NCI-H2227 (cell line): Measurements from ENCODE around the gene EPRS1.
"Not testable (repeated sequence)": the region's sequence is repeated elsewhere in the genome, so short reads cannot be mapped to it uniquely, and the experiment has no call there.

Source experiments
- DNase-seq: peaks from one replicate; lab custom pipeline; 2025; ENCODE audit not compliant: unreplicated experiment; lab: John Stamatoyannopoulos, UW

EPRS1 gene

DNA sequence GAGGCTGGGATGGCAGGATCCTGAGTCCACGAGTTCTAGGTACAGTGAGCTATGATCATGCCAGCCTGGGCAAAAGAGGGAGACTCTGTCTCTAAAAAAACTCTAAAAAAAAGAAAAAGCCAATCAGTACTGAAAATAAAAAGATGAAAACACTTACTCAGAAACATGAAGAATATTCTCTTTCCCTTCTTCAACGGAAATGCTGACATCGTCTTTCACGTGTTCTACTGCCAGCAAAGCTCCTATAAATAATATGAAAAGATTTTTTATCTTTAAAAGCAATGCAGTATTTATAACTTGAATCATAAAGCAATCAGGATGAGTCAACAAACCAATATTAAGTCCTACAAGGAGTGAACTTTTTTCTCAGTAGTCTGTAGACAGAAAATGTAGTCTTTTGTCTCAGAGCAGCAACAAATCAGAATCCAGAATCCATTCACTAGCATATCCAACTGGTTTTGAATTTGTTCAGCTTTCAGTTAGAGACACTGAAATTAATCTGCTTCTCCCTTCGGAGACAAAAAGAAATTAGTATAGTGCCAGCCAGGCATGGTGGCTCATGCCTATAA lies 6.2 kb downstream of the EPRS1 start:
- DNase-seq, result no peak

DNA sequence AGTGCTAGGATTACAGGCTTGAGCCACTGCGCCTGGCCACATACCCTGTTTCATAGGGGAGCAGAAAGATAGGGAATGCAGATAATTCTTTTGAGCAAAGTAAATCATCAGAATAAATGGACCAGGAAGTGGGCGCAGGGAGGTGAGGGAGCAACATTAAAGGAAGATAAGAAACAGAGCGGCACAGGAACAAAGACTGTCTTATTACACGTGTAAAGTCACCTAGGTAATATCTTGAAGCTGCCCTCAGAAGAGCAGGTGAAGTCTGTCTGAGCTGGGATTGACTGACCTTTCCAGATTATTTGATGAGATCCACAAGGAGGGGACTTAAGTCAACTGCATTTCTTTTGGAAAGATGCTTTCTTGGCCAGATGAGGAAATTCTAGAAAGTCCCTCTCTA lies 7.7 kb downstream of the EPRS1 start:
- no peak for DNase-seq

DNA sequence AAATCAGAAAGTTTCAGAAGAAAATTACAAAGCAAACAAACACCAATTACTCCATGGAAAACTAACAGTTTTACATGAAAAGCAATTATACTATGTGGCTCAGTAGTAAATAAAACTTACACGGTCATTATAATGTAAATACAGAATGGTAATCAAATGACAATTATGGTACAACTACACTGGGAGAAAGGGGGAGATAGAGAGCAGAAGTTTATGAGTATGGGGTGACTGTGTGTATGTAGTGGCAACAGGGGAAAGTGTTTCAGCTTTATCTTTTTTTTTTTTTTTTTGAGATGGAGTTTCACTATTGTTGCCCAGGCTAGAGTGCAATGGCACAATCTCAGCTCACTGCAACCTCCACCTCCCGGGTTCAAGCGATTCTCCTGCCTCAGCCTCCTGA lies 8.5 kb downstream of the EPRS1 start:
- not testable (repeated sequence) for DNase-seq

DNA sequence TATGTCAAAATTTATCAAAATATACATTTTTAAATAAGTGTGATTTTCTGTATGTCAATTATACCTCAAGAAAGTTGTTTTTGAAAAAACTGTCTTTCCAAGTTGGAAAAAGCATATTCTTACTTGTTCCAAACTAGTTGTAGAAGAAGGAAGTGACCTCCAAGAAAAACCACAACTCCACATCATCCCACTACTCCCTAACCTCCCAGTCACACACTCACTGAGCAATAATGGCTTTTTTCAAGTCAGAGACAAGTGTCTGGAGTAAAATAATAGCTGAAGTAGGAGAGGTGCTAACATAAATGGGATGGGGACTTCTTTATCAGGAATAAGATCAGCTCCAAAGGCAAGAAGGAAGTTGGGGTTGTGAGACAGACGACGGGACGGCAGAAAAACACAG lies 13.4 kb downstream of the EPRS1 start:
- DNase-seq, result no peak

DNA sequence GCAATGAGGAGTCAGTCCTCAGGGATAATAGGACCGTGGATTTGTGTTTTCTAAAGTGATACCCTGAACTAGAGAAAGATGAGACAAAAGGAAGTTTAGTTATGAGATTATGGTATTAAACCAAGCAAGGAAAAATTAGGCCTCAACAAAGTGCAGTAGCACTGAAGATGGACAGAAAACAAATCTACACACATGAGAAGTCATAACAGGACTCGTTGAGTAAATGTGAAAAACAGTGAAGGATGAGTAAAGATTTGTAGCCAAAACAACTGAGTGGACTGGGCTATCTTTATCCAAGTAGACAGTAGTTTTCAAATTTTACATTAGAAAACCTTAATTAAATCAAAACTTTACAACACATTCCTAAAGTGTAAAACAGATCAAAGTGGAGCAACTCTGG lies 15.0 kb downstream of the EPRS1 start:
- no peak for DNase-seq

DNA sequence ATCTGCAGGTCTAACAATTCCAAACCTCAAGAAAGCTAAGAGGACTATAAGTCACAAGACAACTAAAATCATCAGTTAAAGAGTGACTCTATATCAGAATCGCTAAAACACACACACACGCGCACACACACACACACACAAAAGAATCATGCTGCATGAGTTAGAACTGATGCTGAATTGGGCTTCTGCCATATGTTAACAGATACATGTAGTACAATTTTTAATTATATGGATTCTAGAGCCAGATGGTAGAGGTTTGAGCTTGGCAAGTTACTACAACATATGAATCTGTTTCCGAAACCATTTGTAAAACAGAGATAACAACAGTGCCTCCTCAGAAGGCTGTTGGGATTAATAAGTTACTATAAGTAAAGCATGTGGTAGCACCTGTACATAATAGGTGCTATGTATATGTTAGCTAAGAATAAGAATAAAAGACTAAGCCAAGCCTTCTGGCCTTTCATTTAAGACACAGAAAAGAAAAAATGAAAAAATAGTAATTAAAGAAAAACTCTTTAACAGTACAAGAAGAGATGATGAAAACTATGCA lies 17.9 kb downstream of the EPRS1 start:
- no peak for DNase-seq

DNA sequence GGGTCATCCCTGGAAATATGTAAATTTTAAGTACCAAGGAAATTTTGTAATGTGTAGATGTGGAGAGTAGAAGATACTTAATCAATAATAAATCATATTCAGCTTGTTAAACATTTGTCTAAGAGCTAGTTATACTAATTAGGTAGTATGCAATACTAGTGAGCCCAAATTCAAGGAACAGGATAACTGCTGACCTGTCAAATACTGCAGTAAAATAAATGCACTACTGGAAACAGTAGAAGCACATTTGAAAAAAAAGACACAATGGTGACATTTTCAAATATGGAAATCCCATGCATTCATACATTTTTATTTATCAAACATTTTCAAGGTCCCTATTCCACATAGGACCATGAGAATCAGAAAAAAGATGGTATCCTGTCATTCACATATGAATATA lies 27.2 kb downstream of the EPRS1 start:
- no peak for DNase-seq

DNA sequence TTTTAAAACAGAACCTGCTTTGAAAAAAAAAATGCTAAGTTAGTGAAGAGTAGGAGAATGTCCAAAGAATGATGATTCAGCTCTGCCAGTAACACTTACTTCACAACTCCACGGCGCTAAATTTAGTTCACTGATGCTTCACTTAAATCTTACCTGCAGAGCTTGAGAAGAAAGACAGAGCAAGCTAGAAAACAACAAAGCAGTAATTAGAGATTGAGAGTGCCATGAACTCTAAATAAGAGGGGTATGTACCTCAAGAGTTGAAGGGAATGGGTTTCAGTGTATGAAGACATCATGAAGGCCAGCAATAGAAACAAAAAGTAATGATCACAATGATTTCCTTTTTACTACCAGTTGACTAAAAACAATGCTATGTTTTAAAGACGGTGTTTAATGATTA lies 32.8 kb downstream of the EPRS1 start:
- no peak for DNase-seq

DNA sequence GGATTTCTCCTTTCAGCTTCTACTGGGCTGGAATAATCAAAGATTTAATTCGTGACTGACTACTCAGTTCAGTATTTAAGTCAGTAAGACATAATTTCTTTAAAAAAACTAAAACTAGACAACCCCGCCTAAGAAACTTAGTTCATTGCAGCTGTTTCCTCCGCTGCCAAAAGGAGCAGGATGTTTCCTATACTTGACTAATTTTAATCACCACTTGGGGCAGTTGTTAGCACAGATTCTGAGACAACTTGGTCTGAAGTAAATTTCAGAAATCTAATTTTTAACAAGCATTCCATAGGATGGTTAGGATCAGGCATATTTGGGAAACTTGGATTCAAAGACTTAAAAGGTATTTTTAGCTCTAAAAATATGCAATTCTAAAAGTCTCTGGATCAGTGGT lies 34.0 kb downstream of the EPRS1 start:
- DNase-seq, result no peak

DNA sequence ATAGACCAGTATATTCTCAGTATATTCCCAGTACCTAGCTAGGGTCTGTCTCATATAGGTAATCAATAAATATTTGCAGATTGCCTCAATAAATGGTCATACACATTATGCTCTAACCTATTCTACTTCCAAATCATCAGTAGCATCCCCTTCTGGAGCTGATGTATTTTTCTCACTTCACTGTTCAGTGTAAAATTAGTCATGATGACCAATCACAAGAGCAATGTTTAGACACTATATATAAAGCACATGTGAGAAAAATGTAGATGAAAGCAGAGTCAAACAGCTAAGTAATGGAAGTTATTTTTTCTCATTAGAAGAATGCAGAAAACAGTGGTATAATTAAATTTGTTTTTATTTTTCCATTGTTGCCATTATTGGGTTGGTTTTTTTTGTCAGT lies 34.7 kb downstream of the EPRS1 start:
- DNase-seq, result no peak

DNA sequence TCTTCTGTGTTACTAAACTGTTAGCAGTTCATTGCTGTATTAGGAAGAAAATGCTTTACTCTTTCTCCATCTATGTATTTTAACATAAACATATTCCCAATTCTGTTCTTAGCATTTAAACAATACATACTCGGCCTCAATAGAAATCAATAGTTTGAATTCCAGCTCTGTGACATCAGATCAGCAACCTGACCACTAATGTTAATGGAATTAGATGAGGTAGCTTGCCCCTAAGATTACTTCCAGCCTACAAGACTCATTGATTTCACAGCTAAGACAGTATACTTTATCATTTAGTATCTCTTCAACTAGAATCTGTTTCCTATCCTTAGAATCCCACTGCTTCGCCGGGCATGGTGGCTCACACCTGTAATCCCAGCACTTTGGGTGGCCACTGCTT lies 38.9 kb downstream of the EPRS1 start:
- DNase-seq, result no peak

DNA sequence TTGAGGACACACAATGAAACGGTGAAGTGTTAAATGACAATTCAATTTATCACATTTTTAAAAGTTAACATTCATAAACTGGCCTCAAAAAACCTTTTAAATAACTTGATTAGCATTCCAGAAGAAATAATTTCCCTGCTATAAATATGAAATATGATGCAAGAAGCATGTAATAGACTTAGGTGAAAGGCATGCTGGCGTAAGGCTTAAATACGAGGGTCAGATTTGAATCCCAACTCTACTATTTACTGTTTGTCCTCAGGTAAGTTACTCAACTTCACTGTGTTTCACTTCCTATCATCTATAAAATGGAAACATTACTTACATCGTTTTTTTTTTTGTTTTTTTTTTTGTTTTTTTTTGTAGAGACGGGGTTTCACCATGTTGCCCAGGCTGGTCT lies 40.8 kb downstream of the EPRS1 start:
- no peak for DNase-seq

DNA sequence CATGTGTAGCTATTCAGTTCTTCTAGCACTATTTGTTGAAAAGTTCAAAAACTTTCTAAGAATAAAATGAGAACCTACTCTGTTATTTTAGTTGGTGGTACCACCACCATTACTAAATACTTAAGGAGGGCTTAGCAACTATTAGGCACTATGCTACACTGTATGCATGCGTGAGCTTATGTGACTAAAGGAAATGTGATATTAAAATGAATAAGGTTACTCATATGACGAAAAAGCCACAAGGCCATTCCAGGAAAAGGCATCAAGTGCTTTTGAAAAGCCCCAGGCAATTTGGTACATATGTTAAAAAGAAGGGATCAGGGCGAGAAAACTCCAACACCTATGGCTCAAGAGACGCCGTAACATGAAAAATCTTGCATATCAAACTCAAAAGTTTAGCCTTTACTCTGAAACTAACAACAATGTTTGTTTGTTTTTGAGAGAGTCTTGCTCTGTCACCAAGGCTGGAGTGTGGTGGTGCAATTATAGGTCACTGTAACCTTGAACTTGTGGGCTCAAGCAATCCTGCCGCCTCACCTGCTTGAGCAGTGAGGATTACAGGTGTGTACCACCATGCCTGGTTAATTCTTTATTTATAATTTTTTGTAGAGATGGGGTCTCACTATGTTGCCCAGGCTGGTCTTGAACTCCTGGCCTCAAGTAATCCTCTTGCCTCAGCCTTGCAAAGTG lies 42.5 kb downstream of the EPRS1 start:
- no peak for DNase-seq

DNA sequence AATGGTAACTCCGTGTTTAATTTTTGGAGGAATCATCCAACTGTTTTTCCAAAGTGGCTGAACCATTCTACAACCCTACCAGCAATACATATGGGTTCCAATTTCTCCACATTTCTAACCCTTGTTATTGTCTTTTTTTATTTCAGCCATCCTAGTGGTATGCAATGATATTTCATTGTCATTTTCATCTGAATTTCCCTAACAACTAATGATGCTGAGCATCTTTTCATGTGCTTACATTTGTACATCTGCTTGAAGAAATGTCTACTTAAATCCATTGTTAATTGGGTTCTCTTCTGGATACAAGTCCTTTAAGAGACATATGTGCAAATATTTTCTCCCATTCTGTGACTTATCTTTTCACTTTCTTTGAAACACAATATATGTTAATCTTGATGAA lies 43.3 kb downstream of the EPRS1 start:
- no peak for DNase-seq

DNA sequence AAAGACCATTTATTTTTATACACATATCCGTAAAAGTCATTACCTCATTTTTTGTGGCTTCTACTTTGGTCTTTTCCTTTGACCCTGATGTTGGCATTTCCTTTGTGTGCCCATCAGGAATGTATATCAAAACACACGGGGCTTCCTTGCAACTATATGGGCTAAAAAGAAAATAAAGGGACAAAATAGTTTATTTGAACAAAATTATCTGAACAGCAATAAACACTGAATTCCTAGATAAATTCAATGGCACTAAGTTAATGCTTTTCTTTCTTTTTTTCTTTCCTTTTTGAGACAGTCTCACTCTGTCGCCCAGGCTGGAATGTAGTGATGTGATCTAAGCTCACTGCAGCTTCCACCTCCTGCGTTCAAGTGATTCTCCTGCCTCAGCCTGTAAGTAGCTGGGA lies 45.2 kb downstream of the EPRS1 start:
- no peak for DNase-seq

DNA sequence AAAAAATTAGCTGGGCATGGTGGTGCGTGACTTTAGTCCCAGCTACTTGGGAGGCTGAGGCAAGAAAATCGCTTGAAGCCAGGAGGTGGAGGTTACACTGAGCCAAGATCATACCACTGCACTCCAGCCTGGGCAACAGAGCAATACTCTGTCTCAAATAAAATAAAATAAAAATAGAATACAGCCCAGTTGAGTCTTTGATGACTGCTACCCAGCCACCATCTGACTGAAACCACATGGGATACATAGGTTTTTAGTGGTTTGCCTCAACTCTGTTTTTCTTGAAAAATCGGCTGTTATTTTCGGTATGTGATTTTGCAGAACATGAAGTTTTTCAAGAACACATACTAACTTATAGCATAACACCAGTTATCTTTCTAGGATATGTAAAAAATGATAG lies 46.5 kb downstream of the EPRS1 start:
- no peak for DNase-seq
